Lower leg skin (tissue), 3 donors: Measurements from ENCODE around the gene HSD11B2.

Experiments used
- POLR2A ChIP-seq, 2 donors: fragments of 450-650 bp; IDR thresholded peaks; one replicate each; pipeline ENCODE4 v1.6.1; 2016 to 2017; ENCODE audit warnings: antibody characterized with exemption in 2 of 2, mild to moderate bottlenecking in 1 of 2, moderate library complexity in 1 of 2
- TF ChIP-seq, protein P1 (sequence below), 3 donors: fragments of 450-650 bp; IDR thresholded peaks; one replicate each; pipeline ENCODE4 v1.5.1; 2016; ENCODE audit warnings: antibody characterized with exemption in 3 of 3, mild to moderate bottlenecking in 3 of 3, moderate library complexity in 2 of 3

DNA sequence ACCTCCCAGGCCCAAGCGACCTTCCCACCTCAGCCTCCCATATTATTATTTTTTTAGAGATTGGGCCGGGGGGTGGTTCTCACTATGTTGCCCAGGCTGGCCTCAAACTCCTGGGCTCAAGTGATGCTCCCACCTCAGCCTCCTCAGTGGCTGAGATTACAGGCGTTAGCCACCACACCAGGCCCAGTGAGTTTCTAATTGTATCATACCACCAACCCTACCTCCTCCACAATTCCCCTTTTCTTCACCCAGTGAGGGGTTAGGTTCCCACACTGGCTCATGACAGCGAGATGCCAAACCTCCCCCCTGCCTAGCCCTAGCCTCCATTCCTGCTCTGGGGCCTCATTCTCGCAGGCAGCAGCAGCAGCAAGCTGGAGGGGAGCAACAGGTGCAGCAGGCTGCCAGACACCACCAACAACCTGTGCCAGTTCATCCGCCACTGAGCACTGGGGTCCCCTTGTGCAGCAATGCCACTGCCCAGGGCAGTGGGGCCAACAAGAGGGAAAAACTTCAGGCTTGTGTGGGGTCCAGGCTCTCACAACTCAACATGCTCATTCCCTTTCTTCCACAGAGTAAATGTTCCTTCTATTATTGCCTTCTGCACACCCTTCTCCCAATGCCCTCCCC lies 41.0 kb downstream of the HSD11B2 start:
- TF ChIP-seq, protein P1, sequence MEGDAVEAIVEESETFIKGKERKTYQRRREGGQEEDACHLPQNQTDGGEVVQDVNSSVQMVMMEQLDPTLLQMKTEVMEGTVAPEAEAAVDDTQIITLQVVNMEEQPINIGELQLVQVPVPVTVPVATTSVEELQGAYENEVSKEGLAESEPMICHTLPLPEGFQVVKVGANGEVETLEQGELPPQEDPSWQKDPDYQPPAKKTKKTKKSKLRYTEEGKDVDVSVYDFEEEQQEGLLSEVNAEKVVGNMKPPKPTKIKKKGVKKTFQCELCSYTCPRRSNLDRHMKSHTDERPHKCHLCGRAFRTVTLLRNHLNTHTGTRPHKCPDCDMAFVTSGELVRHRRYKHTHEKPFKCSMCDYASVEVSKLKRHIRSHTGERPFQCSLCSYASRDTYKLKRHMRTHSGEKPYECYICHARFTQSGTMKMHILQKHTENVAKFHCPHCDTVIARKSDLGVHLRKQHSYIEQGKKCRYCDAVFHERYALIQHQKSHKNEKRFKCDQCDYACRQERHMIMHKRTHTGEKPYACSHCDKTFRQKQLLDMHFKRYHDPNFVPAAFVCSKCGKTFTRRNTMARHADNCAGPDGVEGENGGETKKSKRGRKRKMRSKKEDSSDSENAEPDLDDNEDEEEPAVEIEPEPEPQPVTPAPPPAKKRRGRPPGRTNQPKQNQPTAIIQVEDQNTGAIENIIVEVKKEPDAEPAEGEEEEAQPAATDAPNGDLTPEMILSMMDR (IDR thresholded peaks at IDR 0.05) = no peak
- TF ChIP-seq POLR2A (IDR thresholded peaks at IDR 0.05) = no peak
